HG03060 (cell line): ENCODE data around the gene TXN.

Source experiments
- ATAC-seq: cut with Tn5 transposase; IDR thresholded peaks from one replicate; pipeline ENCODE4 v1.9.1; 2021; ENCODE audit warnings: low read depth, moderate number of reproducible peaks; ENCODE audit not compliant: unreplicated experiment

The TXN gene

DNA sequence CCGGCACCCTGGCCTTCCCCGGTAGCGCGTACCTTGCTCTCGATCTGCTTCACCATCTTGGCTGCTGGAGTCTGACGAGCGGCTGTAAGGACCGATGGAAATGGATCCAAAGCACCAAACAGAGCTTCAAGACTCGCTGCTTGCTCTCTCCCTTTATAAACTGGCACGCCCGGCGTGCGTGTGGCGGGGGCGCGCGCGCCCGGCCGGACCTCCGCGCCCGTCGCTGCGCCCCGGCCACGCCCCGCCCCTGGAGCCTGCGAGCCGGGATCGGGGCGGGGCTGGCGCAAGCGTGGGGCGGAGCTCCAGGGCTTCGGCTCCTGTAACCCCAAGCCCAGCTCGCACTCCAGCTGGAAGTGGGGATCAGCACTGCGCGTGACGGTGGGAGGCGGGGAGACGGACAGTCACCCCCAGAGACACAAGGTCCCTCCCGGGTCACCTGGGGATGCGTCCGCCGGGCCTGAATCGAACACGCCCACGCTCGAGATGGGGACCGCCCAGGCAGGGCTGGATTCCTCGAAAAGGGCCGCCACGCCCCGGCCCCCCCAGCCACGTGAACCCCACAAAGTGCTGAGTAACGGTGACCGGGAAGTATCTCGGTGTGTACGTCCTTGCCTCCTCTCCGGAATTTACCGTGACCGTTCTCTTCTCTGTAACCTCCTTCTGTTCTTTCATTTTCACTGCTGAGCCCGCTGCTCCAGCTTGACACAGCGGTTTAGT is at the start of gene TXN:
TXN (minus strand) TSS at position 128 of the 717 bp plus-strand sequence; CDS start at position 56, 72 bp downstream.
- ATAC-seq = peak; percentile 45

- no peak for ATAC-seq
Measured at GRCh38 chr9:110303133-110303532, 46.8 kb upstream of the TXN start.

DNA sequence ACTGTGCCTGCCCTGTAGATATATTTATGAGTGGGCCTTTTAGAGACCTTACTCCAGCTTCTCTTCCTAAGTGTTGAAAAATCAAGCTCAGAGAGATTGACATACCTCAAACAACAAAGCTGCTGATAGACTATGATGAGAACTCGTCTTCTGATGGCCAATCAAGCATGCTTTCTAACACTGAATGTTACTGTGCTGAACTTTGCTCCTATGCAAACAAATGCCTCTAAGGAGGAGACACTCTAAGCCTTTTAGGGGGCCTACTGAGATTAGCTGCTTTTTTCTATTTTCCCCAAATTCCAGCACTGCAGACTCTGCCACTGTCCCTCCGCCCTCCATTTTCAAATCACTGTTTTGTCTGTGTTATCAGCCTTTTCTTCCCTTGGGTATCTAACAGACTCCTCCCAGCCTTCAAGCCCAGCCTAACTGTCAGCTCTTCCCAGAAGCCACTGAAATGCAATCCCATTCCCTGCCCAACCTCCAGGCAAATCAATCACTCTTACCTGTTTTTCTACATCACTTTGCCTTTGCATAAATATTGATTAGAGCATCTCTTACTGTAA is 41.8 kb upstream of the TXN start:
- no peak for ATAC-seq

DNA sequence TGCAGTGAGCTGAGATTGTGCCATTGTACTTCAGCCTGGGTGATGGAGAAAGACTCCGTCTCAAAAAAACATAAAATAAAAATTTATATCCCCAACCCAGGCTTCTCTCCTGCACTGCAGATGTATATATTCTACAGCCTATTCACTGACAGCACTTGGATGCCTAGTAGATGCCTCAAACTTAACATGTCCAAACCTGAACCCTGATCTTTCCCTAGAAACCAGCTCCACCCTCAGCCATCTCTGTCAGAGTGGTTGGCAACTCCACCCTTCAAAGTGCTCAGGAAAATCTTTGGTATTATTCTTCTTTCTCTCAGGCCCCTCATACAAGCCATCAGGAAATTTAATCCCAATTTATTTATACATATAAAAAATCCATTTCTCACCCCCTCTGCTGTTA is 36.9 kb upstream of the TXN start:
- no peak for ATAC-seq

- no peak for ATAC-seq
Measured at GRCh38 chr9:110291921-110292557, 35.7 kb upstream of the TXN start.

DNA sequence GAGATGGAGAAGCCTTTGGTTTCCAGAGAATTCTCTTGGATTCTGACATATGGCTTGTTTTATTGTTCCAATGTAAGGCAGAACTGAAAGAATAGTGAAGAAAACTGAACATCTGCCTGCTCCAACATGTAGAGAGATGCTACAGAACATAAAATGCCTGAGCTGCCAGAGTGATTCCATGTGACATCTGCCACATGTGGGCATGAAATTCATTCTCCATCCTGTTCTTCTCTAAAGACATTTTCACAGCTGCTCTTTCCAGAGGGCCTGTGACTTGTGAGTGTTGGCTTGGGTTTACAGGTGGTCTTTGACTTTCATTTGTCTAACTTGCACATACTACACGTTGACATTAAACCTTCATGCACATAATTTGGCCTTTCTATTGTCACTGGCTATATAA is 33.7 kb upstream of the TXN start:
- no peak for ATAC-seq

DNA sequence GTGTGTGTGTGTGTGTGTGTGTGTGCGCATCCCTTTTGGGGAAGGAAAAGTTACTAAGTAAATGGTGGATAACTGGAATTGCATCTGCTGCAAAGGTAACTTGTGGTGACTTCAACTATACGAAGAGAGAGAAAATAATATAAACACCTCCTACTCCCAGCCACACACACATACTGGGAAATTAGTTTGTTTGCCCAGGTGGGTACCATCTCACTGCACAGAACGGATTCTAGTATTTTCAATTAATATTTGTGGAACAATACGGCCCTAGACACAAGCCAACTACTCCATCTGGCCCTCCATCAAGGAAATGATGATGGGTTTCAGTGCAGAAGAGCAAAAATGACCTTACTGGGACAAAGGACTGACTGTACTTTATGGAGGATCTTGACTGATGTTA is 32.2 kb upstream of the TXN start:
- no peak for ATAC-seq

GRCh38 chr9:110287289-110287680 is 31.0 kb upstream of the TXN start:
- no peak for ATAC-seq

- peak; percentile 39 for ATAC-seq
Measured at GRCh38 chr9:110284211-110284844, 28.0 kb upstream of the TXN start.

GRCh38 chr9:110283751-110284150 is 27.4 kb upstream of the TXN start:
- ATAC-seq = peak; percentile 20

- ATAC-seq = no peak
Measured at GRCh38 chr9:110282739-110283081, 26.4 kb upstream of the TXN start.

GRCh38 chr9:110282018-110282738 is 25.9 kb upstream of the TXN start:
- no peak for ATAC-seq

DNA sequence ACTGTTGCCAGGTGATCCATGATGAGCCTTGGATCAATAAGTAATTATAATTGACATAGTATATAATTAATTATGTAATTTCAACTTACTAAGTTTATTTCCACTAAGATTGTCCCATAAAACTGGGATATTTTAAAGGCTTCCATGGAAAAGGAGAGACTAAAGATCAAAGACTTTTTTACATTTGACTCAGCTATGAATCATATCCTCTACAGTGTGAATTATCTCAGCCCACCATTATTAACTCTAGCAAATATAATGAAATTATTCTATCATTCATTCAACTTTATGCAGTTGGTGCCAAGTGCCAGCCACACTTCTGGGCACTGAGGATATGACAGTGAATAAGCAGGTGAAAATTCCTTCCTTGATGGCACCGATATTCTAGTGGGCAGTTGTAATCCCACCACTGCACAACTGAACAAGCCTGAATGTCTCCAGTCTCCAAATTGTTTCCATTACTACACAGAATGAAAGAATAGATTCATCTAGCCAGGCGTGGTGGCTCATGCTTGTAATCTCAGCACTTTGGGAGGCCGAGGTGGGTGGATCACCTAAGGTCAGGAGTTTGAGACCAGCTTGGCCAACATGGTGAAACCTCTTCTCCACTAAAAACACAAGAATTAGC is 21.9 kb upstream of the TXN start:
- ATAC-seq = no peak

DNA sequence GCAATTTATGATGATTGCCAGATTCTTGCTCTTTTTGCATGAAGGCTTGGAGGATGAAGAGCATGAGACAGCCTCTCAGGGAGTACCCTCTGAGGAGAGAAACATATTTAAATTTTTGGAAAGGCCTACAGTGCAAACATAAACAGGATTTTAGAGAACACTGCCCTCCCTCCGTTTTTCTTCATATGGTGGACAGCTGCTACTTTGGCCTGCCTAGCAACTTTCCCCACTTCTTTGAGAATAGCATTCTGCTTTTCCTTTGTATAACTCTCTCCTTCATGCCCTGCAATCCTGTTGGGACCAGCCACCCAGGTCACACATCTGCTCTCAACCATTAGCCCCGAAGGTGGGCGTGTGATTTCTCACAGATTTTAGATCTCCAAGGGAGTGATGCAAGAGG is 20.5 kb upstream of the TXN start:
- ATAC-seq = no peak

DNA sequence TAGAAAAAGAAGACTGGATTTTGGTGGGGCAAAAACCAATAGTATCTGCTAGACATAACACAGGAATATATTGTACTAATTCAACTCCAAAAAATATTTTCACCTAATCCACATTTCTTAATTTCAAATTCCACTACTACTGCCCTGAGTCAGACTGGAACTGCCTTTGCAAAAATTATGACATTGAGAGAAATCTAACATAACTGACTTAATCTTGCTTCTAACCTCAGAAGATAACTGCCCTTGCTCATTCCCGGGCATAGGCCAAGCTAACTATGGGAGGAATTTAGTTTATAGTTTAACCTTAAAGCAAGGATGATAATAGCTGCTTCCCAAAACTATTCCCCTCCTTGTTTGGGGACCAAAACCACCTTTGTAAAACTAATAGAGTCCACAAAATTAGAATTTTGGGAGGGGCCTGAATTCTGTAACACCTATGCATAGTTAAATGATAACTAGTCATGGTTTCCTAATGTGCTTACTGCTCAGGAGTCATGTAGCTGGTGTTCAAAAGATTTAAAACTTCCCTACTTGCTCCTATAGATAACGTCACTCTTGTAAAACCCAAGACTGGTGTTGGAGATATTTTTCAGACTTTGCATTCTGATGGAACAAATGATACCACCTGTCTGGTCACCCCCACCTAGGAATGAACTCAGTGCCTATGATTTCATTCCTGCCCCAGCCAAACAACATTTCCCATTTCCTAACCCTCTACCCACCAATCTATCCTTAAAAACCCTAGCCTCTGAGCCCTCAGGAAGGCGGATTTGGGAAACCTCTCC is 14.1 kb upstream of the TXN start:
- ATAC-seq = no peak

DNA sequence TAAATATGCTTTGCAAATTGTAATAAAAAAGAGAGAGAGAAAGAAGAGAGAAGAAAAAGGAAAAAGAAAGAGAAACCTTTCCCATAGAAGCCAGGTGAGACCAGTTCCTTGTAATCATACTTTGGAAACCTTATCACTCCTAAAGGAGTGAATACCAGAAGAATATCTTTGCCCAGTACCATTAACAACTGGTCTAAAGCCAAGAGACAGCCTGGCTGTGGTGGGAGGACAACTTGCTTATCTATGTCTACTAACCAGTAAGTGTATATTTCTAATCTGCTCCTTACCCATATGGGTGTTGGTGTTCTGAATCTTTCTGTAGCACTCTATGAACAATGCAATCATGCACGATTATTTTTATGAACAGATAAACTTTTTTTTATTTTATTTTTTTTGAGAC is 10.5 kb upstream of the TXN start:
- ATAC-seq = no peak

DNA sequence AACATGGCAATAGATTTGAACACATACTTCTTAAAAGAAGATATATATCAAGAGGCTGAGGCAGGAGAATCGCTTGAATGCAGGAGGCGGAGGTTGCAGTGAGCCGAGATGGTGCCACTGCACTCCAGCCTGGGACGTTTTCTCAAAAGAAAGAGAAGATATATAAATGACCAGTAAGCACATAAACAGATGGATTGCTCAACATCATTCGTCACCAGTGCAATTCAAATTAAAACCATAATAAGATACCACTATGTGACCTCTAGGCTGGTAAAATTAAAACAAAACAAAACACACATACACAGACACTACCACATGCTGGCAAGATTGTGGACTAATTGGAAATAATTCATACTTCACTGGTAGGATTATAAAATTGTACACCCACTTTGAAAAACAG is 5.3 kb upstream of the TXN start:
- ATAC-seq = no peak

GRCh38 chr9:110260911-110261310 is 4.6 kb upstream of the TXN start:
- no peak for ATAC-seq

DNA sequence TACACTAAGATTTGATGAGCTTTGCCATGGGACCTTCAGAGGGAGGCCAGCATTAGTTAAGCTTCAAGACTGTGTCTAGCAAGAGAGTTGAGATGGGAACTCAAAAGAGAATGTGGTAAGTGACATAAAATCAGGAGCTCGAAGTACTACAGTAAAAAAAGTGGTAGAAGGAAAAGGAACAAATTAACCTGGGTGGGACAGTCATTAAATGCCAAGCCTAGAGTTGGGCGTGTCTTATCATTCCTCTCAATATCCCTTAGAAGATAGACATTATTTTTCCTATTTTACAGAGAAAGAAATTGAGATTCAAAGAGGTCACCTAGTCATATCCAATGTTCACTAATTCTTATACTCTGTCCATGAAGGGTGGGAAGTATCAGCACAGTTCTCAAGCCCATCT is 3.3 kb upstream of the TXN start:
- ATAC-seq = no peak

DNA sequence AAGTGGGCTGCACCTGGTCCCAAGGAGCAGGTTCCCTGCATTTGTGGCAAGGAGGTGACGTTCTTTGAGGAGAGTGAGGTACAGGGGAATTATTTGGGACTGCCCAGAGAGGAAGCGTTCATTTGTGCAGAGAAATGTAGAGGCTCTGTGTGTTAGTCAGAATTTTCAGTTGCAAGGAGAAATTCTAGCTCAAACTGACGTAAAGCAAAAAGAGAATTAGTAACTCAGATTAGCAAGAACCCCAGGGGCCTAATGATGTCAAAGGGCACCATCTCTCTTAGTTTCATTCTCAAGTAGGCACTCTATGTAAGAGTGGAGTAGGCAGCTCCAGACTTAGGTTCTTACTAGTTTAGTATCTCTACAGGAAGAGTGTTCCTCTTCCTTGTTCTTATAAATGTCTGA is 2.4 kb upstream of the TXN start:
- ATAC-seq = no peak
